ENCODE data around the gene B3GNT8.
"Not testable (repeated sequence)": the region's sequence is repeated elsewhere in the genome, so short reads cannot be mapped to it uniquely, and the experiment has no call there.

The B3GNT8 gene

DNA sequence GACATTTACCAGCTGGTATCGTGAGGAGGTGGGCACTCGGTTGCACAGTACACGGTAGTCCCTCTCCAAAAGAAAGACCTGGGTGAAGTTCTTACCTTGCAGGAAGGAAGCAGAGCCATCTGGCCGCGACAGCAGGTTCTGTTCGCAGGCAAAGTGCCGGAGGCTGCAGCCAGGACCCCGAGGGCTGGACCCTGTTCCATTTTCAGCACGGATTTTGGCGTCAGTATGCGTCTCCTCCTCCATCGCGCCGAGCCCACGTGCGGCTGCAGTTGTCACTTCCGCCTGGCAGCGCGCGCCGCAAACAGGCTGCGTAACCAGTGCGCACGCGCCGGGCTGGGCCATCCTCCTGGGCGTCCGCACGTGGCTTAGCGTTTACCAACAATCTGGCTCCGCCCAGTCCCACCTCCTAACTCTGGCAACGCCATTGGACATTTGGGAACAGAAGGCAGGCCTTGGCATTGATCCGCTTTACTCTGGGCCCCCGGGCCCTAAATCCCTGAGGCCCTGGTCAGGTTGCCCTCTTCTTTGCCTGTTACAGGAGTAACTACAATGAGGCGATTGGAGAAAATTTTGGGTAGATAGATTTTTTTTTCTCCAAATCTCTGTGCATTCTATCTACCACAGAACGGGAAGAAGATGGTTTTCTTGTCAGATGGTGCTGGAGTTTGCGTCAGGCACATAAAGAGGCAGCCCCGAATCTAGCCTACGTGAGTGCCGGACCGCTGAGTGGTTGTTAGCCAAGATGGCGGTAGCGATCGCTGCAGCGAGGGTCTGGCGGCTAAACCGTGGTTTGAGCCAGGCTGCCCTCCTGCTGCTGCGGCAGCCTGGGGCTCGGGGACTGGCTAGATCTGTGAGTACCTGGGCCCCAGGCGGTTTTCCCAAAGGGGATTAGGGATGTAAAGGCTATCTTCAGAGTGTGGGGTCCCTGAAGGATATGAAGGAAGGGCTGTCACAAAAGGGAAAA lies 29.8 kb downstream of the B3GNT8 start, which contains the start of the genes BCKDHA and EXOSC5:
Gene BCKDHA, plus strand, starts transcription at position 733 of the 964 bp plus-strand sequence. Its CDS starts 10 bp downstream, at position 743.
Gene EXOSC5, minus strand, starts transcription at position 274 of the 964 bp plus-strand sequence. Its CDS starts 31 bp downstream, at position 243.
- FAIRE-seq (peak; percentile 92), DNase-seq (ENCODE audit: insufficient read length, low spot score) (peak; percentile 98)

DNA sequence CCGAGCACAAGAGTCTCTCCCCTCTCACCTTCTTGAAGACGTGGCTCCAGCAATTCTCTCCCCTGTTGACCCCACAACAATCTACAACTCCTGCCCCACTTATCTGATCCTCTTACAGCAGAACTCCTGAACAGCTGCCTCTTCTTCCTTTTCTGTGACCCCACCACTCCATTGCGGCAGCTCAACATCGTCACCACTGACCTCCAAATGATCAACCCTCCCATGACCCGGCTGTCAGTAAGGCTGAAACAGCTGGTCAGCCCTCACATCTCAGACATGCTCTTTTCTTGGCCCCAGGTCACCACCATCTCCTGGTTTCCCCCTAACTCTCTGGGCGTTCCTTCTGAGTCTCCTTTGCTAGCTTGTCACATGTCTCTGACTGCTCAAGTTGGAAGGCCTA lies 31.8 kb downstream of the B3GNT8 start:
- FAIRE-seq = no peak
- no peak for DNase-seq (ENCODE audit: insufficient read length, low spot score)

- FAIRE-seq = no peak
- DNase-seq (ENCODE audit: insufficient read length, low spot score) = no peak
Observed at GRCh38 chr19:41392775-41393174, 34.4 kb downstream of the B3GNT8 start.

DNA sequence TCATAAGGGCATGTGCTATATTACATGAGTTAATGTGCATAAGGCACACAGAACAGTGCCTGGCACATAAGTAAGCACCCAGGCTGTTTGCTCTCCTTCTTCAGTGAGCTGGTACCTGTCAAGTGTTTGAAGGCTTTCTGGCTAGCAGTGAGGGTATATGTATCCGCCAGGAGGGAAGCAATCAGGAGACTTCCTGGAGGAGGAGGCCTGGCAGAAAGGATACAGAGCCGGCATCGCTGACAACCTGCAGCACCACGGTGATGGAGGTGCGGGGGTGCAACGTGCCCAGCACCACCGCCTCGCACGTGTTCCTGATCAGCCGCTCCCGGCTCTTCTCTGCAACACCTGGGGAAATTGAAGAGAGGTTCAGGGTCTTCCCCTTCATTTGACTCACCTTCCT lies 35.6 kb downstream of the B3GNT8 start:
- DNase-seq (ENCODE audit: insufficient read length, low spot score) (no peak), FAIRE-seq (no peak)

DNA sequence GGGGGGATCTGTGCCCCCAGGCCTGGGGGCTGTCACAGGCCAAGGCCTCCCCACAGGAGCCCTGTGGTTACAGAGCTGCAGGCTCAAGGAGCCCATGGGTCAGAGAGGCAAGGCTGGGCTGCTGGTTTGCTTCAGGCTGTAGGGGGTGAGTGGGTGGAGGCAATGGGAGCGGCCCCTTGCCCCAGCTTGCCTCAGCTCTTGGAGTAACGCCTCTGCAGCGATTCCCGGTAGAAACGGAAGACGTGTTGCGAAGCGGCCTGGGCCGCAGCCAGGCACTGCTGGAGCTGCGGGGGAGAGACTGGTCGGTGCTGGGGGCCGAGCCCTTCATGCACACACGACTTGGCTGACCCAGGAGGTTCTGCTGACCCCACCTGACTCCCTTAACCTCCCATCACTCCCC lies 40.7 kb downstream of the B3GNT8 start:
- DNase-seq (ENCODE audit: insufficient read length, low spot score) (no peak), FAIRE-seq (no peak)

GRCh38 chr19:41384351-41384750 lies 42.8 kb downstream of the B3GNT8 start:
- FAIRE-seq (no peak), DNase-seq (ENCODE audit: insufficient read length, low spot score) (no peak)

DNA sequence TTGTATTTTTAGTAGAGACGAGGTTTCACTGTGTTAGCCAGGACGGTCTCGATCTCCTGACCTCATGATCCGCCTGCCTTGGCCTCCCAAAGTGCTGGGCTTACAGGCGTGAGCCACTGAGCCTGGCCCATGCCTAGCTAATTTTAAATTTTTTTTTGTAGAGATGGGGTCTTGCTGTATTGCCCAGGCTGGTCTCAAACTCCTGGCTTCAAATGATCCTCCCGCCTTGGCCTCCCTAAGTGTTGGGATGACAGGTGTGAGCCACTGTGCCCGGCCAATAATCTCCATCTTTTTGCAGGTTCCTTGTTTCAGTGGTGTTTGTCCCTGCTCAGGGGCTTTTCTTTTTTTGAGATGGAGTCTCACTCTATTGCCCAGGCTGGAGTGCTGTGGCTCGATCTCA lies 45.6 kb downstream of the B3GNT8 start:
- not testable (repeated sequence) for FAIRE-seq; DNase-seq (ENCODE audit: insufficient read length, low spot score)

DNA sequence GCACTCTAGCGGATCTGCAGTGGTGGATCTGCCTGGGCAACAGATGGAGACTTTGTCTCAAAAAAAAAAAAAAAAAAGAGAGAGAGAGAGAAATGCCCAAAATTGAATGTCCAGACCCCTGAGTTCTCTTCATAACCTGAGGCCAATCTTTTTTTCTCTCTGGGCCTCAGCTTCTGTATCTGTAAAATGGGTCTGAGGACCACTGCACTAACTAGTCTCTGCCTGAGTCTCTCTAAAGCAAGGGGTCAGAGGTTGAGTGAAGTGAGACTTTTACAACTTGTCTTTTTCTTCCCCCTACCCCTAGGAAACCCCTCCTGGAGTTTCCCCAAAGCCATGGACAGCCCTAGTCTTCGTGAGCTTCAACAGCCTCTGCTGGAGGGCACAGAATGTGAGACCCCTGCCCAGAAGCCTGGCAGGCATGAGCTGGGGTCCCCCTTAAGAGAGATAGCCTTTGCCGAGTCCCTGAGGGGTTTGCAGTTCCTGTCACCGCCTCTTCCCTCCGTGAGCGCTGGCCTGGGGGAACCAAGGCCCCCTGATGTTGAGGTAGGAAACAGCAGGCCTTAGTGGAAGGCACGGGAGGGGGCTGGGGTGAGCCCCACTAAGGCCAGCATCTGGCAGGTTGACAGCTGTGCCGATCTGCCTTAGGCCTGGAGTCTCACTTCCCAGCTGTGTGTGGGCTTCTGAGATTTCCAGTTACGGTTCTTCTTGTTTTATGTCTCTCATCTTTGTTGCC lies 49.0 kb downstream of the B3GNT8 start:
- DNase-seq (ENCODE audit: insufficient read length, low spot score) = no peak
- no peak for FAIRE-seq

DNA sequence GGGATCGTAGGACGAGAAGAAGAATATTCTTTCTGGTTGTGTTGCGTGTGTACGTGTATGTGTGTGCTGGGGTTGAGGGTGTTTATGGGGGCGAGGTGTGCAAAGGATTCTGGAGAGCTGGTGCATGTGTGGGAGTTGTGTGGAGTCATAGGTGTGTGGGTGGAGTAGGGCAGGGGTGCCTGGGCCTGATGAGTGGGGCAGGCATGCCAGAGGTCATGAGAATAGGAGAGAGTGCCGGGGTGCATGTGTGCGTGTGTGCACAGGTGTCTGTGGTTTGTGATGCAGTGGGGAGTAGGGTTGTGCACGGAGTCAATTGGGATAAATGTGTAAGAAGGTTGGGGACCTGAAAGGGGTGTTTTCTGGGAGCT lies 50.2 kb downstream of the B3GNT8 start:
- FAIRE-seq (peak; percentile 70), DNase-seq (ENCODE audit: insufficient read length, low spot score) (no peak)

GRCh38 chr19:41376241-41376997 lies 50.8 kb downstream of the B3GNT8 start, which contains the start of gene TMEM91:
Gene TMEM91, plus strand, starts transcription at chr19:41376533. Its CDS starts 1,777 bp downstream, at chr19:41378310.
- peak; percentile 31 for FAIRE-seq
- peak; percentile 35 for DNase-seq (ENCODE audit: insufficient read length, low spot score)
